ENCODE measurements around the gene MTIF3.
A peak's percentile ranks its signal among the peaks of the same experiment; 100 is the strongest.

MTIF3 gene

DNA sequence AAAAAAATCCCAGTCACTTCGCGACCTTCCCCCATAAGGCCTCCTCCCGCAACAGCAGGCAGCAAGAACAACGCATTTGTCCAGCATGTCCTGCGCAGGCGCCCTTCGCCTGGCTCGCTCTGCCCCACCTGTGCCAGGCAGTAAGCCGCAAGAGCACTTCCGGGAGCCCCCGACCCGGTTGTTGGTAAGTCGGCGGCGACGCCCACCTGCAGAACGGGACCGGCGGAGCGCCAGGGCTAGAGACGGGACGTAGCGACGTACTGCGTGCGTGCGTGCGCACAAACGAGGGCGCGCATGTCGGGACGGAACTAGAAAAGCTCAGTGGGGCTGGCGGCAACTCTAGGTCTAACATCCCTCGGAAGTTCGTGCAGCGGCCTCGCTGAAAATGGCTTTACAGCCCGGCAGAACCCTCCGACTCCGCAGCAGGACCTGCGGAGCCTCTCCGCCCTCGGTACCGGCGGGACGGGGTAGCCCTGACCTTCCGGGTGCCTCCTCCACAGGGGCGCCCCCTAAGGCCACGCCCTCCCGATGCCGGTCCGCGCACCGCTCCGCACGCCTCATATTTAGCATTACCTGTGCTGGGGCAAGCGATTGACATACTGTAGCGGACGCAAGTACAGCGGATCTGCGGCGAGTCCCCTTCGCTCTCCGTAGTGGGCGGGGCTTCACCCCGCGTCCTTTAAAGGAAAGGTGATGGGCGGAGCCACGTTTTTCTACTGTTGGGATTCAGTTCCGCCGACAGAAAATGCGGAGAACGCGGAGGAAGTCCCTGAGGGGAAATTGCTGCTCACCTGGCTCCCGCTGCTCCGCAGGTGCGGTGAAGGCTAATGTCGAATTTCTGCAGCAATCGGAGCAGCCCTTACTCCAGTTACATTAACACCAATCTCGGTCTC, at the start of gene MTIF3:
MTIF3 (minus strand) TSS at position 629 of the 893 bp plus-strand sequence. CDS start 10,116 bp downstream, outside the sequence.
- Histone ChIP-seq H3K27me3 (ENCODE audit: control insufficient read depth in 1 of 2, insufficient read depth in 2 of 2, low read length in 2 of 2) (no peaks in the 10 kb centered on the region), H3K9ac (ENCODE audit: low read length) (peak within 1 kb of the TSS; percentile 94), H3K9me3 (ENCODE audit: low read length) (no peaks in the 10 kb centered on the region), H3K4me3 (ENCODE audit: low read depth in 1 of 2, low read length in 2 of 2) (peak within 1 kb of the TSS; percentile 73 to 94), H3K36me3 (ENCODE audit: insufficient read depth, low read length) (no peaks in the 10 kb centered on the region), H3K4me1 (ENCODE audit: insufficient read depth, low read length) (peaks cover 37% of the 10 kb centered on the region), H3K27ac (ENCODE audit: low read depth, low read length) (peak within 1 kb of the TSS; percentile 81)

DNA sequence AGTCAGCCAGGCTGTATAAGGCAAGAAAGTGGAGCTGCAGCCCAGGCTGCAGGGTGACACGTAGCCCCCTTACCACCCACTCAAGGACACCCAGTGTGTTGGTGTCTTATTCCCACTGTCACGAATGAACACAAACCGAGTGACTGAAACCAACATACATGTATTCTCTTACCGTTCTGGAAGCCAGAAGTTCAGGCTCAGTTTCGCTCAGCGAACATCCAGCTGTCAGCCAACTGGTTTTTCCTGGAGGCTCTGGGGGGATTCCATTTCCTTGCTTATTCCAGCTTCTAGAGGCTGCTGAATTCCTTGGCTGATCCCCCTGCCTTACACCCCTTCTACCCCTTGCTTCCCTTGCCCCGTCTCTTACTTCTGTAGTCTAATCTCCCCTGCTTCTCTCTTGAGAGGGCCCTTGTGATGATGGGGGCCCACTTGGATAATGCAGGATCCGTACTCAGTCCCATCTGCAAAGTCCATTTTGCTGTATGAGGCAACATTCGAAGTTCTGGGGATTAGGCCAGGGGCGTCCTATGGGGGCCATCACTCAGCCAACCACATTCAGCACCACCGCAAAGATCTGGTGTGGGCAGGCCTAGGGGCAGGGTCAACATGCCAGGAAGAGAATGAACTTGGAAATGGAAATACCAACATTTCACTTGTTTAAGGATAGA, 47.3 kb upstream of the MTIF3 start:
- Histone ChIP-seq H3K36me3 (ENCODE audit: insufficient read depth, low read length) (no peaks in the 10 kb centered on the region), H3K4me1 (ENCODE audit: insufficient read depth, low read length) (no peaks in the 10 kb centered on the region), H3K9me3 (ENCODE audit: low read length) (no peaks in the 10 kb centered on the region), H3K27me3 (ENCODE audit: control insufficient read depth in 1 of 2, insufficient read depth in 2 of 2, low read length in 2 of 2) (no peaks in the 10 kb centered on the region), H3K9ac (ENCODE audit: low read length) (no peak overlapping the region), H3K4me3 (ENCODE audit: low read depth in 1 of 2, low read length in 2 of 2) (no peak overlapping the region), H3K27ac (ENCODE audit: low read depth, low read length) (no peak overlapping the region)

- no peak overlapping the region for H3K4me3 ChIP-seq (ENCODE audit: low read depth in 1 of 2, low read length in 2 of 2)
- no peaks in the 10 kb centered on the region for H3K27me3 ChIP-seq (ENCODE audit: control insufficient read depth in 1 of 2, insufficient read depth in 2 of 2, low read length in 2 of 2)
- H3K27ac ChIP-seq (ENCODE audit: low read depth, low read length): no peak overlapping the region
- no peak overlapping the region for H3K9ac ChIP-seq (ENCODE audit: low read length)
- H3K9me3 ChIP-seq (ENCODE audit: low read length): no peaks in the 10 kb centered on the region
- no peaks in the 10 kb centered on the region for H3K36me3 ChIP-seq (ENCODE audit: insufficient read depth, low read length)
- H3K4me1 ChIP-seq (ENCODE audit: insufficient read depth, low read length): no peaks in the 10 kb centered on the region
Observed at GRCh38 chr13:27496536-27497273, 46.3 kb upstream of the MTIF3 start.

DNA sequence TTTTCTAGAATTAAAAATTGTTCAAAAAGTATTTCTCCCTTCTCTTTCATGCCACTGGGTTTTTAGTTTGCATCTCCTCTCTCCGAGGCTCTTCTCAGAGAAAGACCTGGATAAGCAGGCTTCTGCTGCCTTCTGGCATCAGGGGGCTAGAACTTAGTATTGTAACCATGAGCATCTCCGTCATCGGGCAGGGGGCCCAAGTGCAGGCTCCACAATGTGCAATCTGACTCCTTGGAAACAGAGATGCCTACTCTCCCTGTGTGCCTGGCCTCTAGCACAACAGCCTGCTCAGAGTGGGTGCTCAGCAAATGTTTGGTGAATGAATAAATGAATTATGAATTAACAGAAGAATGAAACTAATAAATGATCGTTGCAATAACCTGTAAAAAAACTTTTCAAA, 45.6 kb upstream of the MTIF3 start:
- no peak overlapping the region for H3K4me3 ChIP-seq (ENCODE audit: low read depth in 1 of 2, low read length in 2 of 2)

DNA sequence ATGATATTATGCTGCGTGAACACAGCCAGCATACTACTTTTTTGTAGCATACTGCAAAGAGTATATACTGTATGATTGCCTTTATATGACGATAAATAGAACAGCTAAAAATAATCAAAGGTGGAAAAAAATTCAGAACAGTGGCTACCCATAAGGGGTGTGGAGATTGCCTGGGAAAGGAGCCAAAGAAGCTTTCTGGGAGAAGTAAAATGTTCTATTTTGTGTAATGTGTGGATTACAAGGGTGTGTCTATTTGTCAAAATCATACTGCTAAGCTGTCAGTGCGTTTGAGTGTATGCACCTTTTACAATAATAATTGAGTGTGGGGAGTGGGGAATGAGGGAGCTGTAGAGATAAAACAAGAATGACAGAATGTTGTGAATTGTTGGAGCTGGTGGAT, 45.2 kb upstream of the MTIF3 start:
- Histone ChIP-seq H3K9me3 (ENCODE audit: low read length) (no peaks in the 10 kb centered on the region), H3K36me3 (ENCODE audit: insufficient read depth, low read length) (no peaks in the 10 kb centered on the region), H3K4me1 (ENCODE audit: insufficient read depth, low read length) (no peaks in the 10 kb centered on the region), H3K9ac (ENCODE audit: low read length) (no peak overlapping the region), H3K4me3 (ENCODE audit: low read depth in 1 of 2, low read length in 2 of 2) (no peak overlapping the region), H3K27me3 (ENCODE audit: control insufficient read depth in 1 of 2, insufficient read depth in 2 of 2, low read length in 2 of 2) (no peaks in the 10 kb centered on the region), H3K27ac (ENCODE audit: low read depth, low read length) (no peak overlapping the region)

More for the DNA sequence above, 45.6 kb upstream of the MTIF3 start:
- Histone ChIP-seq H3K9me3 (ENCODE audit: low read length) (no peaks in the 10 kb centered on the region), H3K27ac (ENCODE audit: low read depth, low read length) (no peak overlapping the region), H3K9ac (ENCODE audit: low read length) (no peak overlapping the region), H3K36me3 (ENCODE audit: insufficient read depth, low read length) (no peaks in the 10 kb centered on the region), H3K27me3 (ENCODE audit: control insufficient read depth in 1 of 2, insufficient read depth in 2 of 2, low read length in 2 of 2) (no peaks in the 10 kb centered on the region), H3K4me1 (ENCODE audit: insufficient read depth, low read length) (no peaks in the 10 kb centered on the region)

DNA sequence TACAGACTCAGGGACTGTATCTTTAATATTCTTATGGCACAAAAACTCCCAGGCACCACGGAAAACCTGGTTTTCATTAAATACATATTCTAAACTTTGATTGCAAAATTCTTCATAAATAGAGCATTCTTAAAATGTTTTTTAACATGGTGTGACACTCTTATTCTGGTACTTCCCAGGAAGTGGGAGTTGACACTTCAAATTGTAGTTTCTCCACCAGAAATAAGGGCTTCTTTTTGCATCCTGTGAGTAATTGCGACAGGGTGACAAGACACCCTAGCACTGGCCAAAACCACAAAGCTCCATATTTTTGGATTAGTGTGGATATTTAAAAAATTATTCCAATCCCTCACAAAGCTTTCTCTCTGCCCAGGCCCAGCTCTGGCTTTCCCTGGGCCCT, 43.6 kb upstream of the MTIF3 start:
- Histone ChIP-seq H3K9me3 (ENCODE audit: low read length) (no peaks in the 10 kb centered on the region), H3K36me3 (ENCODE audit: insufficient read depth, low read length) (no peaks in the 10 kb centered on the region), H3K9ac (ENCODE audit: low read length) (no peak overlapping the region), H3K27me3 (ENCODE audit: control insufficient read depth in 1 of 2, insufficient read depth in 2 of 2, low read length in 2 of 2) (no peaks in the 10 kb centered on the region), H3K27ac (ENCODE audit: low read depth, low read length) (no peak overlapping the region), H3K4me3 (ENCODE audit: low read depth in 1 of 2, low read length in 2 of 2) (no peak overlapping the region), H3K4me1 (ENCODE audit: insufficient read depth, low read length) (no peaks in the 10 kb centered on the region)

DNA sequence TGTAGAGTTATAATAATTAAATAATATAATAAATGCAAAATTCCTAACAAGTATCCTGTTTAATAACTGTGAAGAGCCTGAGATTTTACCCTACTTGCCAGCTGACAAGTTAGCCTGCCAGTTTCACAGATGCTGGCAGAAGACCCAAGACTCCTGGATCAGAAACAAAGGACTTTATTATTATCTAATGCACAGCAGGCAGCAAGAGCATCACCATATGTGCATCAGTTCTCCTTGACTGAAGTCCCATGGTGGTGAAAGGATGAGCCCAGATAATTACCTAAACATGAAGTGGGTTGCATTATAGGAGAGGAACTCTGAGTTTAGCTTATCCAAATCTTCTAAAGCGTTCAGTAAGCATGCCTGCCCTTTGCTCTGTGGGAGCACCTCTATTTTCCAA, 39.1 kb upstream of the MTIF3 start:
- Histone ChIP-seq H3K9ac (ENCODE audit: low read length) (no peak overlapping the region), H3K27ac (ENCODE audit: low read depth, low read length) (no peak overlapping the region), H3K36me3 (ENCODE audit: insufficient read depth, low read length) (no peaks in the 10 kb centered on the region), H3K4me3 (ENCODE audit: low read depth in 1 of 2, low read length in 2 of 2) (no peak overlapping the region), H3K27me3 (ENCODE audit: control insufficient read depth in 1 of 2, insufficient read depth in 2 of 2, low read length in 2 of 2) (no peaks in the 10 kb centered on the region), H3K9me3 (ENCODE audit: low read length) (no peaks in the 10 kb centered on the region), H3K4me1 (ENCODE audit: insufficient read depth, low read length) (peaks cover 11% of the 10 kb centered on the region)

DNA sequence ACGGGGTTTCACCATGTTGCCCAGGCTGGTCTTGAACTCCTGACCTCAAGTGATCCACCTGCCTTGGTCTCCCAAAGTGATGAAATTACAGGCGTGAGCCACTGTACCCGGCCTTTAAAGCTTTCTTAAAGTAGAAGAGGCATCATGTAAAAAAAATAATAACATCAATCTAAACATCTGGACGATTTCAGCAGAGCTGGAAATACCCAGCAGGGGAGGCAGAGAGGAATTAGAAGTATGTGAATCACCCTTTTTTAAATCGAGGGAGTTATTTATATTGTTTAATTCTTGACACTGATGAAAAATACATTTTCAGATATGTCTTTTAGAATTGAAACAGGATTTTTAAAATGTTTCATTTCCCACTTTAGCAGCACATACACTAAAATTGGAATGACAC, 37.4 kb upstream of the MTIF3 start:
- Histone ChIP-seq H3K27ac (ENCODE audit: low read depth, low read length) (no peak overlapping the region), H3K4me1 (ENCODE audit: insufficient read depth, low read length) (peaks cover 11% of the 10 kb centered on the region), H3K9ac (ENCODE audit: low read length) (no peak overlapping the region), H3K27me3 (ENCODE audit: control insufficient read depth in 1 of 2, insufficient read depth in 2 of 2, low read length in 2 of 2) (no peaks in the 10 kb centered on the region), H3K9me3 (ENCODE audit: low read length) (no peaks in the 10 kb centered on the region), H3K4me3 (ENCODE audit: low read depth in 1 of 2, low read length in 2 of 2) (no peak overlapping the region), H3K36me3 (ENCODE audit: insufficient read depth, low read length) (no peaks in the 10 kb centered on the region)

DNA sequence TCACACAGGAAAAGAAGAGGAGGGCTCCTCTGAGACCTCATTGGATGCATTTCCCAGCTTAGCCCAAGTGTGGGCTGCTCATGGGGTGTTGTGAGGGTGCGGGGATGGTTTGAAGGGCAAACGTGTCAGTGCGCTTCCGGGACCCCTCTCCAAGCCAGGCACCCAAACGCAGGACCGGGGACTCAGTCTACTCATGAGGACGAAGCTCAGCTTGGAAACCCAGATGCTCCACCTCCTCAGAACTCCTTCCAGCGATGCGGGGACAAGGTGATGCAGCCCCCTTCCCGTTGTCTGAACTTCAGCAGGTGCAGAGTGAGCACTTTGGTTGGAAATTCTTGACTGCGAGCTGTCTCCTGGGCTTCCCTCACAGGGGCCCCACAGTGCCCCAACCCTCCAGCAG, 33.1 kb upstream of the MTIF3 start:
- no peak overlapping the region for H3K27ac ChIP-seq (ENCODE audit: low read depth, low read length)
- no peaks in the 10 kb centered on the region for H3K27me3 ChIP-seq (ENCODE audit: control insufficient read depth in 1 of 2, insufficient read depth in 2 of 2, low read length in 2 of 2)
- no peaks in the 10 kb centered on the region for H3K9me3 ChIP-seq (ENCODE audit: low read length)
- no peak overlapping the region for H3K9ac ChIP-seq (ENCODE audit: low read length)
- peaks cover 7% of the 10 kb centered on the region for H3K4me1 ChIP-seq (ENCODE audit: insufficient read depth, low read length)
- no peaks in the 10 kb centered on the region for H3K36me3 ChIP-seq (ENCODE audit: insufficient read depth, low read length)
- H3K4me3 ChIP-seq (ENCODE audit: low read depth in 1 of 2, low read length in 2 of 2): no peak overlapping the region

DNA sequence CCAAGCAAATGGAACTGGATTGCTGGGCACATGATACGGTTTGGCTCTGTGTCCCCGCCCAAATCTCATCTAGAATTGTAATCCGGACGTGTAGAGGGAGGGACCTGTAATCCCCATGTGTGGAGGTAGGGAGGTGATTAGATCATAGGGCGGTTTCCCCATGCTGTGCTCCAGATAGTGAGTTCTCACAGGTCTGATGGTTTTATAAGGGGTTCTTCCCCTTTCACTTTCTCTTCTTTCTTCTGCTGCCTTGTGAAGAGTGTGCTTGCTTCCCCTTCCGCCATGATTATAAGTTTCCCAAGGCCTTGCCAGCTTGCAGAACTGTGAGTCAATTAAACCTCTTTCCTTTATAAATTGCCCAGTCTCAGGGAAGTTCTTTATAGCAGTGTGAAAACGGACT, 32.6 kb upstream of the MTIF3 start:
- H3K4me3 ChIP-seq (ENCODE audit: low read depth in 1 of 2, low read length in 2 of 2): no peak overlapping the region

DNA sequence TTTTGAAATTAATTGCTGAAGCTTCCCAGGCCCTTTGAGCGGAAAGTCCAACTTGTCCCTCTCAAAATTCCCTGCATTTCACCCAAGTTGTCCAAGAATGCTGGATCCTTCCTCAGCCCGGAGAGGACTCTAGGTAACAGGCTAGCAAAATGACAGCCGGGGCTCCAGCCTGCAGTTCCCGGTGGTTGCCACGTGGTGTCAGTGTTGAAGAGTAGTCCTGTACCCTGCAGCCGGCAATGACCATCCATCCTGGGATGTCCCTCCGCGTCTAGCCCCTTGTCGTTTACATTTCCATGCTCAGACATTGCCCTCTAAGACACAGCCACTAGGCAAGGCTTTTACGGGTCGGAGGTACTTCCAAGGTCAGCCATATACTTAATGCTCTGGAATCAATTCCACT, 31.4 kb upstream of the MTIF3 start:
- Histone ChIP-seq H3K9ac (ENCODE audit: low read length) (no peak overlapping the region), H3K27ac (ENCODE audit: low read depth, low read length) (no peak overlapping the region)

More for the DNA sequence above, 32.6 kb upstream of the MTIF3 start:
- Histone ChIP-seq H3K9me3 (ENCODE audit: low read length) (no peaks in the 10 kb centered on the region), H3K27me3 (ENCODE audit: control insufficient read depth in 1 of 2, insufficient read depth in 2 of 2, low read length in 2 of 2) (no peaks in the 10 kb centered on the region), H3K36me3 (ENCODE audit: insufficient read depth, low read length) (no peaks in the 10 kb centered on the region), H3K27ac (ENCODE audit: low read depth, low read length) (no peak overlapping the region), H3K4me1 (ENCODE audit: insufficient read depth, low read length) (peaks cover 2% of the 10 kb centered on the region), H3K9ac (ENCODE audit: low read length) (no peak overlapping the region)

More for the DNA sequence above, 31.4 kb upstream of the MTIF3 start:
- Histone ChIP-seq H3K4me1 (ENCODE audit: insufficient read depth, low read length) (no peaks in the 10 kb centered on the region), H3K27me3 (ENCODE audit: control insufficient read depth in 1 of 2, insufficient read depth in 2 of 2, low read length in 2 of 2) (no peaks in the 10 kb centered on the region), H3K4me3 (ENCODE audit: low read depth in 1 of 2, low read length in 2 of 2) (no peak overlapping the region), H3K9me3 (ENCODE audit: low read length) (no peaks in the 10 kb centered on the region), H3K36me3 (ENCODE audit: insufficient read depth, low read length) (no peaks in the 10 kb centered on the region)

Data from muscle layer of colon (tissue), 2 donors.